HUDEP-2 (cell line): ENCODE measurements around the gene ARFIP1.

Source experiments
- DNase-seq, 76 experiments: peaks; one replicate each; lab custom pipeline; 2025; ENCODE audit not compliant: unreplicated experiment in 76 of 76; lab: John Stamatoyannopoulos, UW

The ARFIP1 gene

GRCh38 chr4:152936446-152937335 is 156.9 kb downstream of the ARFIP1 start:
- peak in 40 of 76 experiments; percentile 3 to 57 (median 35) for DNase-seq

DNA sequence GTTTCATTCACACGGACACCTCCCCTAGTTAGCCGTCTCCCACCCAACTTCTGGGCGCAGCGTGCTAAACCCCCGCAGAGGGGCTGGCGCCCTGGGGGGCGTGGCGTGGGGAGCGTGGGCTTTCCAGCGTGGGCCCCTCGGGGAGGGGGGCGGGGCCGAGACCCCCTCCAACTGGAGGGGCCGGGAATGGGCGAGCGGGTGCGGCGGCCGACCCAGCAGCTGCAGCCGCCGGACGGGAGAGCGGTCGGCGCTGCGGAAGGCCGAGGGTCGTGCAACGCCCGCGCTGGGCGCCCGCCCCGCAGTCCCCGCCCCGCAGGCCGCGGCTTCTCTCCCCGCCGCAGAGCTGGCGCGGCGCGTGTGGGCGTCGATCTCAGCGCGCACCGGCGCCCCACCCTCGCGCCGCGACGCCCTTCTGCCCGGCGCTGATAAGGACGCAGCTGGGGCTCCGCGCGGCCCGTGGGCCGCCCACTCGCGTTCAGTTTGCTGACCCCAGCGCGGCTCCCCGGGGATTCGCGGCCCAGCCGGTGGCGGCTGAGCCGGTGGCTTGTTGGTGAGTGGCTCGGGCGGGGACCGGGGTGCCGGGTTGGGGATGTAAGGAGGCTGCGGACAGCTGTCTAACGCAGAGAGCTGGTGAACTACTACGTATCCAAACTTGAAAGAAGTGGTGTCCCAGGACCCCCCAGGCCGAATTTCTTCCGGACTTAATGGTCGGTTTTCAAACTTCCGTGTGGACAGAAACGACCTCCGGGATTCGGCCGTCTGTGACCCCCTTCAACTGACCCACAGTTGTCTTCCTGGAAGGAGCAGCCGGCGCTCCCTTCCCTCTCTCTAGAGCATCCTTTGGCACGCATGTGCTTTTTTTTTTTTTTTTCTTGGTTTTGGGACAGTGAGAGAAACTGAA is 157.8 kb downstream of the ARFIP1 start:
- DNase-seq, result peak in 68 of 76 experiments; percentile 2 to 80 (median 48)

DNA sequence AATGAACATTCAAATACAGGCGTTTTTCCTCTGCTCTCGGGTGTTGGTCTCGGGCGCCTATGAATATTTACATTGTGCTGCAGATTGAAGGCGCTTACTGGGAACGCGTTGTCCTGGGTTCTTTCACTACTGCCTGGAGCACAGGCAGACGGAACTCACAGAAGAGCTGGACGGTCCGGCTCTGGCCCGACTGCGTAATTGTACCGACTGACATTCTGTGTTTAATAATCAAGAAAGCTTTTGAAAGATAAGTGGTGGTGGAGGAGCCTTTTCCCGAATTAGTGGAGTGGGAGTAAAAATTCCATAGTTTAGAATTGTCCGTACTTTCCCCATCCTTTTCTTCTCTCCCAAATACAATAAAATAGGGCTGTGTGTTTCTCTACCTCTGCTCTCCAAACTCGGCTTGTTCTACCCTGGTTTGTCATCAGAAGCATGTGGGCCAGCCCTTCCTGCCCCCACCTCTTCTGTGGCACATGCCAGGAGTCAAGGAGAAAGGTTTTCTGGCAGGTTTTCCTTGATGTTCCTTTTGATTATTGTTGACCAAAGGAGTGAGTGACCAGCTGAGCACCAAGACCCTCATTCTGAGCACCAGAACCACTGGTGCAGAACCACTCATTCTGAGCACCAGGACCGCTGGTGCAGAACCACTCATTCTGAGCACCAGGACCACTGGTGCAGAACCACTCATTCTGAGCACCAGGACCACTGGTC is 158.6 kb downstream of the ARFIP1 start:
- DNase-seq, result peak in 1 of 76 experiments; percentile 10

GRCh38 chr4:152939621-152940020 is 159.9 kb downstream of the ARFIP1 start:
- no peak for DNase-seq

GRCh38 chr4:152940461-152940860 is 160.7 kb downstream of the ARFIP1 start:
- DNase-seq, result peak in 1 of 76 experiments; percentile 4

- DNase-seq, result no peak
Observed at GRCh38 chr4:152941411-152941810, 161.7 kb downstream of the ARFIP1 start.

DNA sequence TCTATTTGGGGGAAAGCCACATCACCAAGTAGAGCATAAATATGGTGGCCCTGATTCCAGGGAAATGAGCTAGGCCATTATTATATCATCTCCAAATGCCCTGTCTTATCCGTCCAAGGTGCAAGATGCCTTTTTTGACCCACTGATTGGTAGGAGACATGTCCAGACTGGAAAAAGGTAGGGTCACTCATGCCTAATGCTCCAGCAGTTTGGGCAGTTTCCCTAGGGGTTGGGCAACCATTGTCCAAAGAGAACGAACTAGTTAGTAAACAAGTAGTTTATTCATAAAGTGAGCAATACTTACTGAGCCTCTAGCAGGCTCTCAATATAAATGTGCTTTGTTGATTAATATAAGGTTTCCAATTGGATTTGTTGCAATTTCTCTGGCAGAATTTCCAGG is 162.6 kb downstream of the ARFIP1 start:
- DNase-seq, result no peak

GRCh38 chr4:152943672-152944071 is 163.9 kb downstream of the ARFIP1 start:
- no peak for DNase-seq

- DNase-seq, result no peak
Observed at GRCh38 chr4:152944666-152945320, 165.0 kb downstream of the ARFIP1 start.

- no peak for DNase-seq
Observed at GRCh38 chr4:152945639-152946038, 165.9 kb downstream of the ARFIP1 start.

DNA sequence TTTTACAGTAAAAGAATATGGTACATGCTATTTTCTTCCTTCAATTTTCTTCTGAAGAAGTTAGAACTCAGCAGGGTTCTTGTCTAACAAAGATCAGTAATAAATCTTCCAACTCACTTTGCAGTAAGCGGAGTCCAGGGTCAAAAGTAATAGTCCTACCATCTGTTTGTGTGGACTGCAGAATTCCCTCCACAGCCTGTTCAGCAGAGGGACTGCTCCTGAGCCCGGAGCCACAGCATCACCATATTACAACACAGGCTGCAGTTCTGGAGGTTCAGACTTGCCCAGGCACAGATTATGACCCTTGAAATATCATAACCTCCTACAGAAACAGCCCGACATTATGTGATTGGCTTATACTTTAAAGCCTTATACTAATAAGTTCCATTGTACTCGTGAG is 166.7 kb downstream of the ARFIP1 start:
- no peak for DNase-seq

DNA sequence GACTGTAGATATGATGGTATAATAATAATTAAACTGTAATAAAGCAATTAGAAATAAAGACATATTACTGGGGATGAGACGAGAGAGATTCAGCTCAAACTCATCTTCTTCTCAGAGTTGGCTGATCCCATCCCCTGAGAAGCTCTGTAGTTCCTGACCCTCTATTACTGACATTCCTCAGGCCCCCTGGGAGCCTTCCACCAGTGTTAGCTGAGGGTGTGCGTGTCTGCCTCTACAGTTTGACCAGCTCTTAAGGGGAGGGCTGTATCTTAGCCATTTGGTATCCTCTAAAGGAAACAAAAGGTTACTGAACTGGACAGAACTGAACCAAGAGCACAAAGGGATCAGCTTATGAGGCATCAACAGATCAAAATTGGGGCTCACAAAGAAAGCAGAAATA is 167.6 kb downstream of the ARFIP1 start:
- DNase-seq, result no peak

DNA sequence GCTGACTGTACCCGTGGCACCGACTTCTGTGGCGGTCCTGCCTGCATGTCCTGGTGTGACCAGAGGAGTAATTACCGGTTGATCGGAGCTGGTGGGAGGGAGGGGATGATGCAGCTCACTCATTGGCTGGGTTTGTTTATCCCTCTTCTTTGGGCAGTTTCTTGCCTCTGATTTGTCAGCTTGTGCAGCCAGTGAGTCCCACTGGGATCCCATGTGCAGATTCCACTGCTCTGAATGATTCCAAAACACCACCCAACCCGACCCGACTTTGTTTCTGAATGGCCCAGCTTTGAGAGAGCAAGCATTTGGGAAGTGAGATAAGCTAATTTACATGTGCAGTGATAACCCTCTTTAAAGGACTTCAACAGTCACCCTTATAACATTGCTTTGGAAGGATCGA is 170.2 kb downstream of the ARFIP1 start:
- no peak for DNase-seq

DNA sequence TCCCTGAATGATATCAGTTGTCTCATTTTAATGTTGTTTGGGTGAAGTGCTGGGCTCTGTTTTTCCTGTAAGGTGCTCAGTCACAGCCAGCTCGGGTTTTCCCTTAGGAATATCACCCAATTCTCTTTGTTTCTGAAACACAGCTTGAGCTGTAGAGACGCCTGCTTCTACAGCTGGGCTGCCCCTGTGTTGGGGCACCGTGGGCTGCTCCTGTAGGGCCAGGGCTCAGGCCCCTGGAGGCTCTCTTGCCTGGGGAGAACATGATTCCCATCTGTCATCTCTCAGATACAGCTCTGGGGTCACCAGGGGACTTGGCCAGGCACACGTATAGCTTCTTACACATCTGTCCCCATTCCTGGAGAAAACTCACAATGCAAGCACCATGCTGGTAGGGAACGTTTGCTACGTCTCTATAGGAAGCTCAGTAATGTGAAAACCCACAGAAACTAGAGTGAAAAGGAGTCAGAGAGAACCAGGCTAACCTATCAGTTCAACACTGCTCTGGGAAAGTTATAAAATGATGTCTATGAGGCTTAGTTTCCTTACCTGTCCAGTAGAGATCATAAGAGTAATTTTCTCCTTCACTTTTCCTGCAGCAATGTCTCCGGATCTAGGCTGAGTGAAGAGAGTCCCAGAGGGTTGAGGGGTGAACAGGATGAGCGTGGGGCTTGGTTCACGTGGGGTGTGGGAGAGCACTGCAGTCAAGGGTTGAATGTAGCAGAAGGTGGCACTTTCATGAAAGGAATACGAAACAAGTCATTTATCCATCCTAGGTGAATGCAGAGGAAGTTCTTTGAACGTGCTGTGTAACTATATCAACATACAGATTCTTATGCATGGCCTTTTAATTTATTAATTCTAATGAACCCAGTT is 170.9 kb downstream of the ARFIP1 start:
- no peak for DNase-seq

- DNase-seq, result no peak
Observed at GRCh38 chr4:152951348-152951747, 171.6 kb downstream of the ARFIP1 start.

- DNase-seq, result no peak
Observed at GRCh38 chr4:152953514-152953913, 173.8 kb downstream of the ARFIP1 start.

DNA sequence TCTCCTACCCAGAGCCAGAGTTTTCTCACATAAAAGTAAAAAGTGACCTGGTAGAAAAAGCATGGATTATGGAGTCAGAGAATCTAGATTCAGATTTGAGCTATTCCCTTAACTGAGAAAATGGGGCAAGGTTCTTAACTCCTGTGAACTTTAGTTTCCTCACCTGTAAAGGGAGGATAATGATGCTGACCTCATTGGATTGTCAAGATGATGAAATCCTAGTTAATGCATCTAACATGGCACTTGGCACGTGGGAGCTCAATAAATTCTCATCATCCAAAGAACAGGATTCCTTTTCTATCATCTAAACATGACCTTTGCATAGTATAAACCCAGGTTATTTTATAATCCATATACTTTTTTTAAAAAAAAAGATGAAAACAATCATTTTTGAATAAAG is 175.0 kb downstream of the ARFIP1 start:
- DNase-seq, result no peak

DNA sequence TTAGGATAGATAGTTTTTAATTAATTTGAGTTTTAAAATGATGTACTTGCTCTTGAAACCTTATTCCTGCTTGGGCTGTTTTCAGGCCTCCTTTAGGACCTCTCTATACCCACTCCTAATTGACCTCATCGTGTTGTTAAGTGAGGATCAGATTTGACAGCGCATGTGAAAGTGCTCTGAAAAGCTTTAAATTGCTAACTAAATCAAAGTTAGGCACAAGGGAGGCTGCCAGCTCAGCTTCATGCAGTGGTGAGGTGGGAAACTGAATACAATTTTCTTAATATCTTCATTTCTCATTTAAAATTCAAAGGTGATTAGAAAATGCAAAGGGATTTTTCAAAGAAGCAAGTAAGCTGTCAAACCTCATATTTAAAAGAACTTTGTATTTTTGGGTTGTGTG is 176.4 kb downstream of the ARFIP1 start:
- DNase-seq, result no peak

DNA sequence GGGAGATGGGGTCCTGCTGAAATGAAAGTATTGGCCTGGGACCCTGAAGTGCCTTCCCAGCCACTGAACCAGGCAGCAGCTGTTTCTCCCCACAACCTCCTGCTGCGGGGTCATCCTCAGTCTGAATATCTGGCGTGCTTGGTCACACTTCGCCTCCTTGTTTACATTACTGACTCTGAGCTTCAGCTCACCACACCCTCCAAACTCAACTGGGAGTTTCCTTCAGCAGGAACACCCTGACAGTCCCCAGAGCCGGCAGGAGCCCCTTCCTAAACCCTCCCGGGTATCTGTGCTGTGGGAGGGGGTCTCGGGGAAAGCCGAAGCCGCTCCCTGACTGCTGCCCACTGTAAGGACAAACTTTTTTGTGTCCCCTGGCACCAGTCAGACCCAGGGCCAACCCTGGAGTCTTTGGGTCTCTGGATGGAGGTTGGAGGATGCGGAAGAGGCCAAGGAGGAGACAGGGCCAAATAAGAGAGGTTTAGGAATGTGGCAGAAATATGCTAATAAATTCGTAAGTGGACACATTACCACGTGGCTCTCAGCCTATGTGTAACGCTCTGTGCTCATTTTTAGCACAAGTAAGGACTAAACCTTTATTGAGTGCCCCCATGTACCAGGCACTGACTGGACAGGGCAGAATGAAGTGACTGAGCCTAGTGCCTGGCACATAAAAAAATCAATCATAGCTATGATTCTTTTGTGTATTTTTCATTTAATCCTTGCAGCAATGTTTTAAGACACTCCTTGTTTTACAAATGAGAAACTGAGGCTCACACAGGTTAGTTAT is 177.1 kb downstream of the ARFIP1 start:
- DNase-seq, result peak in 5 of 76 experiments; percentile 4 to 27 (median 7)
